ENCODE measurements around the gene PRDM16. TPM values are rescaled to one million over a fixed set of nuclear protein-coding genes. Genes with fewer than 3 reads are reported as not detected.

Gene PRDM16
- total and polyA plus RNA-seq, 2 of the 8 experiments (the other 6 are each of a cell fraction or from before 2014, with no cell fraction given), result 0.39 to 0.43 TPM

- no peak overlapping the region for H3K4ac ChIP-seq (replicated peaks; ENCODE audit: insufficient read length, low read depth, low read length)
- ChIA-PET CTCF (ENCODE audit: partially characterized antibody) (interaction anchor here (0.7 to 2.5 kb wide), 10 partner anchors 8 to 850 kb away, joined by 3 to 8 read pairs (median 4); no protein-coding TSS in a partner anchor), POLR2A (ENCODE audit: partially characterized antibody) (no interaction called here)
- H3K4me1 ChIP-seq (replicated peaks in 1 of 4; ENCODE audit: control insufficient read depth in 3 of 4, insufficient read depth in 4 of 4, low read length in 3 of 4), result peaks cover 0 to 18% (median 3%) of the 10 kb centered on the region in 4 experiments; a peak in 6 of 7 replicates
- H4K20me1 ChIP-seq (replicated peaks in 1 of 2; ENCODE audit: control insufficient read depth in 1 of 2, insufficient read depth in 2 of 2, low read length in 2 of 2), result no peaks in the 10 kb centered on the region
- TF ChIP-seq CEBPB (IDR thresholded peaks at IDR 0.05; ENCODE audit: low read depth, low read length) (no peak), RFX5 (IDR thresholded peaks at IDR 0.05; ENCODE audit: borderline replicate concordance, low read depth, low read length) (no peak), YY1 (IDR thresholded peaks at IDR 0.05; ENCODE audit: low read depth, low read length) (no peak), JUN (IDR thresholded peaks at IDR 0.05; ENCODE audit: low read depth, low read length) (no peak), ZNF274 (IDR thresholded peaks at IDR 0.05; ENCODE audit: borderline replicate concordance, extremely low read depth, low read length) (no peak)
- peaks cover 14 to 55% (median 34%) of the 10 kb centered on the region in 4 experiments for H3K27me3 ChIP-seq (replicated peaks in 1 of 4; ENCODE audit: control insufficient read depth in 3 of 4, extremely low read depth in 1 of 4, insufficient read depth in 3 of 4, low read length in 3 of 4)
- H3K14ac ChIP-seq (ENCODE audit: insufficient read length), result no peak overlapping the region
- H3K79me2 ChIP-seq (ENCODE audit: control insufficient read depth in 1 of 2, insufficient read depth in 2 of 2, low read length in 2 of 2), result no peaks in the 10 kb centered on the region
- H4K5ac ChIP-seq (ENCODE audit: insufficient read length, low read depth, low read length), result no peak overlapping the region
- H3K36me3 ChIP-seq (ENCODE audit: control insufficient read depth in 2 of 4, insufficient read depth in 4 of 4, low read length in 3 of 4), result no peaks in the 10 kb centered on the region
- no peak overlapping the region for H3K9ac ChIP-seq (replicated peaks in 1 of 4; ENCODE audit: extremely low read depth in 1 of 4, low read depth in 3 of 4, low read length in 3 of 4)
- peaks cover 3% of the 10 kb centered on the region; the same call in 1 of the 2 replicates for H3K23me2 ChIP-seq (ENCODE audit: low read depth, low read length)
- H4K8ac ChIP-seq (ENCODE audit: extremely low read depth, insufficient read depth, low read length), result peak overlapping the region; percentile 31; the same call in 1 of the 2 replicates
- H3K56ac ChIP-seq (replicated peaks; ENCODE audit: insufficient read length, low read depth, low read length), result no peak overlapping the region
- no peaks in the 10 kb centered on the region for H3K9me3 ChIP-seq (ENCODE audit: insufficient read depth in 2 of 2, low read depth in 1 of 2, low read length in 1 of 2)
- no peak overlapping the region for H2BK12ac ChIP-seq (ENCODE audit: low read depth, low read length)
- no peak for DNase-seq (ENCODE audit: low read depth in 1 of 2, low spot score in 2 of 2)
- H3K18ac ChIP-seq (ENCODE audit: extremely low read depth, low read length), result no peak overlapping the region
- no peak overlapping the region for H3K27ac ChIP-seq (ENCODE audit: low read depth, low read length)
- WGBS, 2 experiments (ENCODE audit: extremely low coverage in 1 of 2, insufficient coverage in 1 of 2, insufficient read length in 1 of 2, insufficient replicate concordance in 2 of 2, low coverage in 1 of 2, low lambda C conversion rate in 2 of 2, missing lambda C conversion rate in 1 of 2), result 91% methylated on average over 15 of the region's 23 CpGs; no CpG with 5 or more reads in 1 of the 2 experiments
- no peak overlapping the region for H2AFZ ChIP-seq (ENCODE audit: low read length)
- H2BK120ac ChIP-seq (replicated peaks; ENCODE audit: low read depth, low read length), result no peak overlapping the region
- H2AK5ac ChIP-seq (ENCODE audit: low read depth, low read length), result no peak overlapping the region
- no peak overlapping the region for H4K91ac ChIP-seq (replicated peaks; ENCODE audit: insufficient read length, low read length)
- no peak overlapping the region for H3K4me2 ChIP-seq (ENCODE audit: insufficient read depth in 1 of 2, low read depth in 2 of 2, low read length in 2 of 2)
- no peaks in the 10 kb centered on the region for H3K79me1 ChIP-seq (ENCODE audit: low read depth, low read length)
- no peak overlapping the region for H2BK20ac ChIP-seq (ENCODE audit: low read length)
- no peak overlapping the region for H2BK5ac ChIP-seq (ENCODE audit: low read depth, low read length)
- H2BK15ac ChIP-seq (ENCODE audit: low read length), result no peak overlapping the region
- no peak overlapping the region for H3K23ac ChIP-seq (ENCODE audit: insufficient read length)
- H3K4me3 ChIP-seq (ENCODE audit: extremely low read depth in 1 of 4, insufficient read depth in 2 of 4, low read depth in 3 of 4, low read length in 4 of 4), result no peak overlapping the region
- no peak for FAIRE-seq
These were observed 320.3 kb downstream of the PRDM16 start for GRCh38 chr1:3389093-3389833.

Data from H1 (cell line).